Measurements from ENCODE around the gene HIGD2A. TPM values are rescaled to one million over a fixed set of nuclear protein-coding genes. Genes with fewer than 3 reads are reported as not detected.

HIGD2A gene
- total and polyA plus RNA-seq, 2 of the 13 experiments (the other 11 are each of a cell fraction or from before 2014, with no cell fraction given): 89.2 to 146 TPM

DNA sequence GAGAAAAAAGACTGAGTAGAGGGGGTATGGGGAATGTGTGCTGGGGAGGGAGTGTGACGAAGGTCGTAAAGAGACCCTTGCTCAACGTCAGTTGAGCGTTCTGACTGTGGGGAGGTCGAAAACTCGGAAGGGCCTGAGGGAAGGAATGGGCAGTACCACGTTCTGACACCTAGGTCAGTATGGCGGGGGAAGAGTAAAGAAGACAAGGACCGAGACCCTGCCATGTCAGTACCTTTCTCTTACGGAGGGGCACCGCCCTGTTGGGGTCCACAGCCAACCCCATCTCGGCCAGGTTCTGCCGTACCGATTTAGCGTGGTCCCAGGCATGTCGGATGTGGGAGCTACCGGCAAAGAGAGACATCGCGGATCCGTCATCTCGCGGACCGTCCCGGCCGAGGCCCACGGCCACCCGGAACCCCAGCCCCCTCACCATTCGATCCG, 528 bp upstream of the HIGD2A start (continued):
- TF ChIP-seq, protein P1, sequence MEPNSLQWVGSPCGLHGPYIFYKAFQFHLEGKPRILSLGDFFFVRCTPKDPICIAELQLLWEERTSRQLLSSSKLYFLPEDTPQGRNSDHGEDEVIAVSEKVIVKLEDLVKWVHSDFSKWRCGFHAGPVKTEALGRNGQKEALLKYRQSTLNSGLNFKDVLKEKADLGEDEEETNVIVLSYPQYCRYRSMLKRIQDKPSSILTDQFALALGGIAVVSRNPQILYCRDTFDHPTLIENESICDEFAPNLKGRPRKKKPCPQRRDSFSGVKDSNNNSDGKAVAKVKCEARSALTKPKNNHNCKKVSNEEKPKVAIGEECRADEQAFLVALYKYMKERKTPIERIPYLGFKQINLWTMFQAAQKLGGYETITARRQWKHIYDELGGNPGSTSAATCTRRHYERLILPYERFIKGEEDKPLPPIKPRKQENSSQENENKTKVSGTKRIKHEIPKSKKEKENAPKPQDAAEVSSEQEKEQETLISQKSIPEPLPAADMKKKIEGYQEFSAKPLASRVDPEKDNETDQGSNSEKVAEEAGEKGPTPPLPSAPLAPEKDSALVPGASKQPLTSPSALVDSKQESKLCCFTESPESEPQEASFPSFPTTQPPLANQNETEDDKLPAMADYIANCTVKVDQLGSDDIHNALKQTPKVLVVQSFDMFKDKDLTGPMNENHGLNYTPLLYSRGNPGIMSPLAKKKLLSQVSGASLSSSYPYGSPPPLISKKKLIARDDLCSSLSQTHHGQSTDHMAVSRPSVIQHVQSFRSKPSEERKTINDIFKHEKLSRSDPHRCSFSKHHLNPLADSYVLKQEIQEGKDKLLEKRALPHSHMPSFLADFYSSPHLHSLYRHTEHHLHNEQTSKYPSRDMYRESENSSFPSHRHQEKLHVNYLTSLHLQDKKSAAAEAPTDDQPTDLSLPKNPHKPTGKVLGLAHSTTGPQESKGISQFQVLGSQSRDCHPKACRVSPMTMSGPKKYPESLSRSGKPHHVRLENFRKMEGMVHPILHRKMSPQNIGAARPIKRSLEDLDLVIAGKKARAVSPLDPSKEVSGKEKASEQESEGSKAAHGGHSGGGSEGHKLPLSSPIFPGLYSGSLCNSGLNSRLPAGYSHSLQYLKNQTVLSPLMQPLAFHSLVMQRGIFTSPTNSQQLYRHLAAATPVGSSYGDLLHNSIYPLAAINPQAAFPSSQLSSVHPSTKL (CRISPR knock-in tag; IDR thresholded peaks at IDR 0.05): no peak
- TF ChIP-seq RARG (CRISPR knock-in tag; IDR thresholded peaks at IDR 0.05; ENCODE audit: low read depth): 0 out of 2 replicates have a peak, but pooled peaks have one; percentile 59
- TF ChIP-seq CC2D1A (CRISPR knock-in tag; IDR thresholded peaks at IDR 0.05): no peak
- 0 out of 2 replicates have a peak, but pooled peaks have one; percentile 4 for TF ChIP-seq NAIF1 (CRISPR knock-in tag; IDR thresholded peaks at IDR 0.05; ENCODE audit: borderline replicate concordance)
- 0 out of 2 replicates have a peak, but pooled peaks have one; percentile 8 for TF ChIP-seq TARDBP (CRISPR knock-in tag; IDR thresholded peaks at IDR 0.05)
- no peak for TF ChIP-seq ATAD3A (CRISPR knock-in tag; IDR thresholded peaks at IDR 0.05)
- TF ChIP-seq, protein P2, sequence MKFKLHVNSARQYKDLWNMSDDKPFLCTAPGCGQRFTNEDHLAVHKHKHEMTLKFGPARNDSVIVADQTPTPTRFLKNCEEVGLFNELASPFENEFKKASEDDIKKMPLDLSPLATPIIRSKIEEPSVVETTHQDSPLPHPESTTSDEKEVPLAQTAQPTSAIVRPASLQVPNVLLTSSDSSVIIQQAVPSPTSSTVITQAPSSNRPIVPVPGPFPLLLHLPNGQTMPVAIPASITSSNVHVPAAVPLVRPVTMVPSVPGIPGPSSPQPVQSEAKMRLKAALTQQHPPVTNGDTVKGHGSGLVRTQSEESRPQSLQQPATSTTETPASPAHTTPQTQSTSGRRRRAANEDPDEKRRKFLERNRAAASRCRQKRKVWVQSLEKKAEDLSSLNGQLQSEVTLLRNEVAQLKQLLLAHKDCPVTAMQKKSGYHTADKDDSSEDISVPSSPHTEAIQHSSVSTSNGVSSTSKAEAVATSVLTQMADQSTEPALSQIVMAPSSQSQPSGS (CRISPR knock-in tag; IDR thresholded peaks at IDR 0.05): no peak
- TF ChIP-seq, protein P3, sequence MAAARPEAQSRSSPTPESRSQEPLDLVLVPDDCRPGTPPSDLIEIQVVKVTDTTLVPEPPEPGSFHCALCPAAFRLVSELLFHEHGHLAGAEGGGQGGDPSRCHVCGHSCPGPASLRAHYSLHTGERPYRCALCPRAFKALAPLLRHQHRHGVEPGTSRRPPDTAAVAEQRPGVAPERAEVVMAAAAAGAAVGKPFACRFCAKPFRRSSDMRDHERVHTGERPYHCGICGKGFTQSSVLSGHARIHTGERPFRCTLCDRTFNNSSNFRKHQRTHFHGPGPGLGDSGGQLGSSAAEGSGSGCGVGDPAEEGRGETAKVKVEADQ (CRISPR knock-in tag; IDR thresholded peaks at IDR 0.05; ENCODE audit: borderline replicate concordance): no peak
- TF ChIP-seq ZNF703 (CRISPR knock-in tag; IDR thresholded peaks at IDR 0.05; ENCODE audit: borderline replicate concordance): no peak
- TF ChIP-seq ZMYM2 (CRISPR knock-in tag; IDR thresholded peaks at IDR 0.05): no peak
- TF ChIP-seq, protein P4, sequence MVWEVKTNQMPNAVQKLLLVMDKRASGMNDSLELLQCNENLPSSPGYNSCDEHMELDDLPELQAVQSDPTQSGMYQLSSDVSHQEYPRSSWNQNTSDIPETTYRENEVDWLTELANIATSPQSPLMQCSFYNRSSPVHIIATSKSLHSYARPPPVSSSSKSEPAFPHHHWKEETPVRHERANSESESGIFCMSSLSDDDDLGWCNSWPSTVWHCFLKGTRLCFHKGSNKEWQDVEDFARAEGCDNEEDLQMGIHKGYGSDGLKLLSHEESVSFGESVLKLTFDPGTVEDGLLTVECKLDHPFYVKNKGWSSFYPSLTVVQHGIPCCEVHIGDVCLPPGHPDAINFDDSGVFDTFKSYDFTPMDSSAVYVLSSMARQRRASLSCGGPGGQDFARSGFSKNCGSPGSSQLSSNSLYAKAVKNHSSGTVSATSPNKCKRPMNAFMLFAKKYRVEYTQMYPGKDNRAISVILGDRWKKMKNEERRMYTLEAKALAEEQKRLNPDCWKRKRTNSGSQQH (CRISPR knock-in tag; IDR thresholded peaks at IDR 0.05; ENCODE audit: low read depth): no peak
- TF ChIP-seq, protein P5, sequence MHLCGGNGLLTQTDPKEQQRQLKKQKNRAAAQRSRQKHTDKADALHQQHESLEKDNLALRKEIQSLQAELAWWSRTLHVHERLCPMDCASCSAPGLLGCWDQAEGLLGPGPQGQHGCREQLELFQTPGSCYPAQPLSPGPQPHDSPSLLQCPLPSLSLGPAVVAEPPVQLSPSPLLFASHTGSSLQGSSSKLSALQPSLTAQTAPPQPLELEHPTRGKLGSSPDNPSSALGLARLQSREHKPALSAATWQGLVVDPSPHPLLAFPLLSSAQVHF (CRISPR knock-in tag; IDR thresholded peaks at IDR 0.05): no peak
- no peak for TF ChIP-seq REL (CRISPR knock-in tag; conservative IDR thresholded peaks at IDR 0.05)
- TF ChIP-seq, protein P6, sequence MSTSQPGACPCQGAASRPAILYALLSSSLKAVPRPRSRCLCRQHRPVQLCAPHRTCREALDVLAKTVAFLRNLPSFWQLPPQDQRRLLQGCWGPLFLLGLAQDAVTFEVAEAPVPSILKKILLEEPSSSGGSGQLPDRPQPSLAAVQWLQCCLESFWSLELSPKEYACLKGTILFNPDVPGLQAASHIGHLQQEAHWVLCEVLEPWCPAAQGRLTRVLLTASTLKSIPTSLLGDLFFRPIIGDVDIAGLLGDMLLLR (CRISPR knock-in tag; IDR thresholded peaks at IDR 0.05): no peak
- no peak for TF ChIP-seq FOSL2 (CRISPR knock-in tag; IDR thresholded peaks at IDR 0.05)
- TF ChIP-seq NFE2L1 (CRISPR knock-in tag; IDR thresholded peaks at IDR 0.05; ENCODE audit: borderline replicate concordance): no peak
- TF ChIP-seq ATF7-NPFF (CRISPR knock-in tag; IDR thresholded peaks at IDR 0.05; ENCODE audit: low read depth): no peak
- TF ChIP-seq REXO4 (CRISPR knock-in tag; IDR thresholded peaks at IDR 0.05; ENCODE audit: borderline replicate concordance): no peak
- TF ChIP-seq, protein P7, sequence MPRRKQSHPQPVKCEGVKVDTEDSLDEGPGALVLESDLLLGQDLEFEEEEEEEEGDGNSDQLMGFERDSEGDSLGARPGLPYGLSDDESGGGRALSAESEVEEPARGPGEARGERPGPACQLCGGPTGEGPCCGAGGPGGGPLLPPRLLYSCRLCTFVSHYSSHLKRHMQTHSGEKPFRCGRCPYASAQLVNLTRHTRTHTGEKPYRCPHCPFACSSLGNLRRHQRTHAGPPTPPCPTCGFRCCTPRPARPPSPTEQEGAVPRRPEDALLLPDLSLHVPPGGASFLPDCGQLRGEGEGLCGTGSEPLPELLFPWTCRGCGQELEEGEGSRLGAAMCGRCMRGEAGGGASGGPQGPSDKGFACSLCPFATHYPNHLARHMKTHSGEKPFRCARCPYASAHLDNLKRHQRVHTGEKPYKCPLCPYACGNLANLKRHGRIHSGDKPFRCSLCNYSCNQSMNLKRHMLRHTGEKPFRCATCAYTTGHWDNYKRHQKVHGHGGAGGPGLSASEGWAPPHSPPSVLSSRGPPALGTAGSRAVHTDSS (CRISPR knock-in tag; conservative IDR thresholded peaks at IDR 0.05): no peak
- no peak for TF ChIP-seq NBN (conservative IDR thresholded peaks at IDR 0.05)

Measured in HepG2 (cell line).